Activated naive CD8-positive, alpha-beta T cell treated with anti-CD3 and anti-CD28 coated beads for 36 hours (primary cell): Measurements from ENCODE around the gene PTMS. TPM values are rescaled to one million over a fixed set of nuclear protein-coding genes. Genes with fewer than 3 reads are reported as not detected.

Source experiments
- DNase-seq: peaks from one replicate; pipeline ENCODE4 v3.0.0; 2021
- H3K27ac Mint-ChIP-seq: one replicate; pipeline ENCODE4 v1.8.0; 2022; ENCODE audit warnings: mild to moderate bottlenecking, moderate library complexity, mixed read lengths
- H3K27me3 Mint-ChIP-seq: one replicate; pipeline ENCODE4 v1.8.0; 2022; ENCODE audit warnings: mild to moderate bottlenecking, mixed read lengths
- H3K36me3 Mint-ChIP-seq: one replicate; pipeline ENCODE4 v1.8.0; 2021; ENCODE audit warnings: mild to moderate bottlenecking, mixed read lengths
- H3K4me1 Mint-ChIP-seq: one replicate; pipeline ENCODE4 v1.8.0; 2021; ENCODE audit warnings: mixed read lengths
- H3K4me3 Mint-ChIP-seq: one replicate; pipeline ENCODE4 v1.8.0; 2022; ENCODE audit warnings: mild to moderate bottlenecking, moderate library complexity, mixed read lengths
- H3K9me3 Mint-ChIP-seq: one replicate; pipeline ENCODE4 v1.8.0; 2022; ENCODE audit warnings: mixed read lengths
- total RNA-seq, 2 experiments: library from RNA; stranded (reverse); gene quantifications; one replicate each; pipeline ENCODE4 v1.2.3, GENCODE V29; 2021

PTMS gene
- total RNA-seq, 2 experiments from 2014 or later, result 23.3 to 25.1 TPM

DNA sequence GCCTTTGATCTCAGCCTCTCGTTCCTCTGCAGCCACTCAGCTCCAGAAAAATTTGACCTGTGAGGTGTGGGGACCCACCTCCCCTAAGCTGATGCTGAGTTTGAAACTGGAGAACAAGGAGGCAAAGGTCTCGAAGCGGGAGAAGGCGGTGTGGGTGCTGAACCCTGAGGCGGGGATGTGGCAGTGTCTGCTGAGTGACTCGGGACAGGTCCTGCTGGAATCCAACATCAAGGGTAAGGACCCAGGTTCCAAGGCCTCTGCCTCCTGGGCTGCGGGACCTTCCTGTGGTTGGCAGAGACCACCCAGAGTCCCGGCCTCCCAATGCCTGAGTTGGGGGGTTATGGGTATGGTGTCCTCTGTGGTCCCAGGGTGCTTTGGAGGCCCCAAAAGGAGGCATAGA is 50.9 kb downstream of the PTMS start:
- Mint-ChIP-seq H3K4me3 (no peak overlapping the region), H3K9me3 (no peaks in the 10 kb centered on the region), H3K4me1 (peaks cover 8% of the 10 kb centered on the region), H3K27ac (no peak overlapping the region), H3K27me3 (peaks cover 15% of the 10 kb centered on the region), H3K36me3 (no peaks in the 10 kb centered on the region)
- DNase-seq, result no peak

- no peaks in the 10 kb centered on the region for H3K9me3 Mint-ChIP-seq
- H3K36me3 Mint-ChIP-seq, result no peaks in the 10 kb centered on the region
- H3K27me3 Mint-ChIP-seq, result peaks cover 22% of the 10 kb centered on the region
- peaks cover 9% of the 10 kb centered on the region for H3K4me1 Mint-ChIP-seq
- no peak for DNase-seq
- no peak overlapping the region for H3K27ac Mint-ChIP-seq
- H3K4me3 Mint-ChIP-seq, result no peak overlapping the region
These were observed 51.5 kb downstream of the PTMS start for GRCh38 chr12:6817662-6818157.

- H3K27ac Mint-ChIP-seq, result no peak overlapping the region
- peaks cover 27% of the 10 kb centered on the region for H3K27me3 Mint-ChIP-seq
- DNase-seq, result no peak
- H3K4me3 Mint-ChIP-seq, result no peak overlapping the region
- H3K36me3 Mint-ChIP-seq, result no peaks in the 10 kb centered on the region
- peaks cover 9% of the 10 kb centered on the region for H3K4me1 Mint-ChIP-seq
- no peaks in the 10 kb centered on the region for H3K9me3 Mint-ChIP-seq
These were observed 52.1 kb downstream of the PTMS start for GRCh38 chr12:6818222-6818621.

- no peak for DNase-seq
- Mint-ChIP-seq H3K4me1 (peaks cover 9% of the 10 kb centered on the region), H3K27me3 (peaks cover 29% of the 10 kb centered on the region), H3K9me3 (no peaks in the 10 kb centered on the region), H3K4me3 (no peak overlapping the region), H3K27ac (no peak overlapping the region), H3K36me3 (no peaks in the 10 kb centered on the region)
These were observed 52.5 kb downstream of the PTMS start for GRCh38 chr12:6818645-6819044.

GRCh38 chr12:6819106-6820030 is 53.2 kb downstream of the PTMS start:
- DNase-seq, result no peak
- H3K27ac Mint-ChIP-seq, result no peak overlapping the region
- H3K9me3 Mint-ChIP-seq, result no peaks in the 10 kb centered on the region
- H3K4me3 Mint-ChIP-seq, result no peak overlapping the region
- no peaks in the 10 kb centered on the region for H3K36me3 Mint-ChIP-seq
- H3K27me3 Mint-ChIP-seq, result peaks cover 34% of the 10 kb centered on the region
- H3K4me1 Mint-ChIP-seq, result peaks cover 9% of the 10 kb centered on the region

- Mint-ChIP-seq H3K4me3 (no peak overlapping the region), H3K36me3 (no peaks in the 10 kb centered on the region), H3K9me3 (no peaks in the 10 kb centered on the region), H3K27ac (no peak overlapping the region), H3K4me1 (peaks cover 9% of the 10 kb centered on the region), H3K27me3 (peaks cover 42% of the 10 kb centered on the region)
- DNase-seq, result no peak
These were observed 54.0 kb downstream of the PTMS start for GRCh38 chr12:6820166-6820565.

Other genes starting within 250 kb of the PTMS start
- gene GAPDH, start 231.8 kb upstream of the PTMS start, total RNA-seq, result 1,000 to 10,000 TPM; 8,986 to 9,154 TPM
- gene IFFO1, start 210.3 kb upstream of the PTMS start, total RNA-seq, result 1 to 10 TPM; 7.2 to 8.1 TPM
- gene NOP2, start 198.1 kb upstream of the PTMS start, total RNA-seq, result 100 to 1,000 TPM; 151 to 153 TPM
- 100 to 1,000 TPM; 262 to 293 TPM for gene CHD4, start 159.0 kb upstream of the PTMS start, total RNA-seq
- 1 to 10 TPM; 7.3 to 7.9 TPM for gene LPAR5, start 130.4 kb upstream of the PTMS start, total RNA-seq
- gene ACRBP, start 118.9 kb upstream of the PTMS start, total RNA-seq, result 1 to 10 TPM in 1 of 2 experiments, under 1 TPM in 1; 0.86 to 1.2 TPM
- gene ING4, start 103.2 kb upstream of the PTMS start, total RNA-seq, result 10 to 100 TPM; 10.9 to 11.1 TPM
- 10 to 100 TPM; 60.6 to 61.8 TPM for gene ZNF384, start 77.0 kb upstream of the PTMS start, total RNA-seq
- under 1 TPM in 1 of 2 experiments, not detected in 1; 0.37 TPM for gene PIANP, start 65.5 kb upstream of the PTMS start, total RNA-seq
- 10 to 100 TPM; 37.1 to 41.6 TPM for gene COPS7A, start 42.3 kb upstream of the PTMS start, total RNA-seq
- gene MLF2, start 13.2 kb upstream of the PTMS start, total RNA-seq, result 100 to 1,000 TPM; 134 to 141 TPM
- gene LAG3, start 6.2 kb downstream of the PTMS start, total RNA-seq, result 10 to 100 TPM; 64.8 to 67.7 TPM
- gene CD4, start 23.2 kb downstream of the PTMS start, total RNA-seq, result 1 to 10 TPM; 2.2 to 2.5 TPM
- gene GPR162, start 55.5 kb downstream of the PTMS start, total RNA-seq, result under 1 TPM; 0.54 to 0.76 TPM
- gene P3H3, start 62.0 kb downstream of the PTMS start, total RNA-seq, result under 1 TPM; 0.36 to 0.60 TPM
- gene GNB3, start 74.6 kb downstream of the PTMS start, total RNA-seq, result under 1 TPM in 1 of 2 experiments, not detected in 1; 0.10 TPM
- gene CDCA3, start 84.9 kb downstream of the PTMS start, total RNA-seq, result 10 to 100 TPM; 62.5 to 64.0 TPM
- gene USP5, start 85.8 kb downstream of the PTMS start, total RNA-seq, result 100 to 1,000 TPM; 125 to 127 TPM
- 1,000 to 10,000 TPM; 1,593 to 1,653 TPM for gene TPI1, start 101.2 kb downstream of the PTMS start, total RNA-seq
- gene SPSB2, start 106.9 kb downstream of the PTMS start, total RNA-seq, result 1 to 10 TPM; 2.7 to 3.0 TPM
- 1 to 10 TPM; 3.0 to 4.1 TPM for gene LRRC23, start 138.5 kb downstream of the PTMS start, total RNA-seq
- gene ENO2, start 148.2 kb downstream of the PTMS start, total RNA-seq, result 100 to 1,000 TPM; 140 to 141 TPM
- gene ATN1, start 161.6 kb downstream of the PTMS start, total RNA-seq, result 10 to 100 TPM; 27.6 to 28.5 TPM
- not detected for gene RNU7-1, start 177.5 kb downstream of the PTMS start, total RNA-seq
- 100 to 1,000 TPM; 203 to 208 TPM for gene C12orf57, start 177.7 kb downstream of the PTMS start, total RNA-seq
- 100 to 1,000 TPM; 457 to 467 TPM for gene PTPN6, start 185.0 kb downstream of the PTMS start, total RNA-seq
- gene PHB2, start 204.3 kb downstream of the PTMS start, total RNA-seq, result 100 to 1,000 TPM; 556 to 557 TPM
- 100 to 1,000 TPM; 130 to 140 TPM for gene EMG1, start 204.6 kb downstream of the PTMS start, total RNA-seq